ENCODE data around the gene MAML3.

MAML3 gene

GRCh38 chr4:140126261-140126660, 27.7 kb downstream of the MAML3 start:
- no peak for DNase-seq (ENCODE audit: low read depth)

GRCh38 chr4:140125374-140125773, 28.6 kb downstream of the MAML3 start:
- DNase-seq (ENCODE audit: low read depth) = no peak

- DNase-seq (ENCODE audit: low read depth) = no peak
Observed at GRCh38 chr4:140123666-140124377, 30.2 kb downstream of the MAML3 start.

DNA sequence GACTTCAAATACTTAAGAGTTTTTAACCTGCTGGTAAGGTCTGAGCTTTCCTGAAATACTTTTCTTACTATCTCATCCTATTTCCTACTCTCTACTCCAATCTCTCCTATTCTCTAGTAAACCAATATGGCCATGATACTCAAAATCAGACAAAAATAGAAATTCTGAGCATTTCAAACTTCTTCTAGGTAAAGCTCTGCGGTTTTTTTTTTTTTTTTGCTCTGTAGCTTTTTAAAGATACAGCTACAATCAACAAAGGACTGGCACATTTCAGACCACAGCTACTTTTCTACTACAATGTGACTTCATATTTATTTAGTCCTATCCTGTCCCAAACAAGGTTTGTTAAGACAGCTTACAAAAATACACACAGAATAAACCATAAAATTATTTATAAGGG, 31.1 kb downstream of the MAML3 start:
- DNase-seq (ENCODE audit: low read depth) = no peak

GRCh38 chr4:140121646-140122045, 32.3 kb downstream of the MAML3 start:
- no peak for DNase-seq (ENCODE audit: low read depth)

DNA sequence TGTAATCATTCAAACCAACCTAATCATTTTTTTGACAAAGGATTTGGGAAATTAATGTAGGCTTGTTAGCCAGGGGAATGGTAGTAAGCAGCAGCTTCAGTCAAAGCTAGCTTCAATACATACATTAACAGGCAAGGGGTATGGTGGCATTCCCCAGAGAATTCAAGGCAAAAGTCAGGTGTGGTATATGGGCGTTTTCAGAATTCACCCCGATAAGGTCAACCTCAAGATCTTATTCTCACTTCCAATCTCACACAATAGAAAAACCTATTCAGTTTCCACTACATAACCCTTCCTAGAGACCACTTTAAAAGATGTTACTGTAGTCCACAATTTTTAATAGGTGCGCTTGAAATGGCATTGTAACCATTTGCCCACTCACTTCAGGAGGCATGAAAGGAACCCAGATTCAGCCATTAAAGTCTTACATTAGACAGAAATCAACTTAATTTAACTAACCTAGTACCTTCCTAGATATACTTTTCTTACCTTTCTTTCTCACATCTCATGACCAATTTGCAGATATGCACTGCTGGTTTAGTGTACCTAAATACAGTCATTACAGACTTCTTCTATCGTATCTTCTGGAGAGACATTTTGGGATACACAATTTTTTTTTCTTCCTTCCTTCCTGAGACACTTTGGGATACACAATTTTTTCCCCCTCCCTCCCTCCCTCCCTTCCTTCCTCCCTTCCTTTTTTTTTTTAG, 34.9 kb downstream of the MAML3 start:
- DNase-seq (ENCODE audit: low read depth) = no peak

GRCh38 chr4:140117947-140118346, 36.0 kb downstream of the MAML3 start:
- no peak for DNase-seq (ENCODE audit: low read depth)

GRCh38 chr4:140116442-140117104, 37.4 kb downstream of the MAML3 start:
- DNase-seq (ENCODE audit: low read depth) = no peak

DNA sequence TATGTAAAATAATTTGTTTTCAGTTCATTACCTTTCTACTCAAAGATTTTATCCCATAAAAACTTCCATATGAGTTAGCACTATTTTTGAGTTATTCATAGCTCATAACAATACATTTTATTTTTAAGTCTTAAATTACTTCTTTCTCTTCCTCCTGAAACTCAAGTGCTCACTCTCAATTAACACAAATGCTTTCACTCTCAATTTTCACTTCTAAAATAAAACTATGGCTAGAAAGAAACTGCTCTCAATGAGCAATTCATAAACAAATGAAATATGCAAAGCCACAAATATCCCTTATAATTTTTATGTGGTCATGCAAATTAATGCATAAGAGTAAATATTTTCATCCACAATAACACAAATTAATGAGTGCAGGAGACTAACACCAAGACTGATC, 38.8 kb downstream of the MAML3 start:
- no peak for DNase-seq (ENCODE audit: low read depth)

- DNase-seq (ENCODE audit: low read depth) = no peak
Observed at GRCh38 chr4:140113653-140114052, 40.3 kb downstream of the MAML3 start.

GRCh38 chr4:140112576-140112975, 41.4 kb downstream of the MAML3 start:
- no peak for DNase-seq (ENCODE audit: low read depth)

GRCh38 chr4:140111256-140111655, 42.7 kb downstream of the MAML3 start:
- no peak for DNase-seq (ENCODE audit: low read depth)

DNA sequence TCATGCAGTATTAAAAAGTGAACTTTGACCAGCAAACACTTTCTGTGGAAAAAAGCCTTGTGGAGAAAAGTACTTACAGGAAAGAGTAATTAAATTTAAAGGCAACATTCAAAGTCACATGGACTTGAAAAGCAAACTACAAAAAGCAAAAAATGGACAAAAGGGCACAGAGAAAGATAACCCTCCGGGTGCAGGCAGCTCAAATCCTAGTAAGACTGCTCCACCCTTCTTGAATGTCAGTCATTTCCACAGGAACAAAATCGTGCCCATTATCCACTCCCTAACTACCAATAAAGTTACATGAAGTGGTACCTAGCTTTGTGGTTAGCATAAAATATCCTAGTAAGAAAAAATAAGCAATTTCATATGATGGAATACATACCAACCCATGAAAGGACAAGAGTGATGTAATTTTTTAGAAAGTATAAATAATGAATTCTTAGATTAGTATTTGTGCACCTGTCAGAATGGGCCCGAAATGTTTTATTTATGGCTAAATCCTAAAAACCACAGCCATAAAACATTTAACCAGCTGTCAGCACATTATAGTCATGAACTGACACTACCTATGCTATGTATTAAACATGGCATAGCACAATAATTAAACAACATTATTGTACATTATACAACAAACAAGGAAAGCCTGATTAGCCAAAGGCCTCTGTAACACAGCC, 43.3 kb downstream of the MAML3 start:
- no peak for DNase-seq (ENCODE audit: low read depth)

GRCh38 chr4:140109737-140110136, 44.2 kb downstream of the MAML3 start:
- DNase-seq (ENCODE audit: low read depth) = no peak

DNA sequence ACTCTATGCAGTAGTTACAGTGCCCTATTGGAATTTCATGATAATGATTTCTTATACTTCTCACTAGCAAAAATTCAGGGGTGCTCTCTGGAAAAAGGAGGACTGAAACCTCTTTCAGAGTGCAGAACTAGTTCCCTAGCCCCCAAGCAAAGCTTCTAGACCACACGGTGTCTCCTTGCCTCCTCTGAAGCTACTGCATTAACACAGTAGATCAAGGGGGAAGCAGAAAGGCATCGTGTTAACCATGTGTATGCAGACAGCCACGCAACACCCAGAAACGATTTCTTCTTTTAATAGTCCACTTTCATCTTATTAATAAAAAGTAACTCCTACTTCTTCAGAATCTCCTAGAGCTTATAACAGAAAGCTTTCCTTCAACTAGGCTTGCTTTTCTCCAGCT, 44.7 kb downstream of the MAML3 start:
- DNase-seq (ENCODE audit: low read depth) = no peak

DNA sequence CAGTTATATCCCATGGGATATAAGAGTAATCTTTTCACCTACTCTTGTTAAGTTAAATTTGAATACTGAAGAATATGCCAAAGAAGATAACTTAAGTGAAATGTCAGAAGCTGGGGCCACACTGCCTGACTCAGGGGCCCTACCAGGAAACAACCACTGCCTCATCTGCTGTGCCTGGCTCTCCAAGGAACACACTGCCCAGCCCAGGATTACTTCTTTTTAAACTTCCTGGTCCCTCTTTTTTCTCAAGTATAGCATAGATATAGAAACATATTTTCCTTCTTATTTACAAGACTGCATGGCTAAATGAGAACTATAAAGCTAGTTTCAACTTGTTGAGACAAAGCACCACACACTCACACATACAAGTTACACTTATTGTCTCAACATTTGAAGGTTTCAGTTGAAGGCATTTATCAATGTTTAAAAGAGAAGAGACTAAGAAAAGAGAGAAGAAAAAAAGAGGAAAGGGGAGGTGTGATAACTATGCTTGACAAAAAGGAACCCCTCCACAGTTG, 45.2 kb downstream of the MAML3 start:
- no peak for DNase-seq (ENCODE audit: low read depth)

GRCh38 chr4:140108243-140108642, 45.7 kb downstream of the MAML3 start:
- DNase-seq (ENCODE audit: low read depth) = no peak

GRCh38 chr4:140106289-140106844, 47.6 kb downstream of the MAML3 start:
- DNase-seq (ENCODE audit: low read depth) = no peak

- DNase-seq (ENCODE audit: low read depth) = no peak
Observed at GRCh38 chr4:140105436-140105835, 48.5 kb downstream of the MAML3 start.

DNA sequence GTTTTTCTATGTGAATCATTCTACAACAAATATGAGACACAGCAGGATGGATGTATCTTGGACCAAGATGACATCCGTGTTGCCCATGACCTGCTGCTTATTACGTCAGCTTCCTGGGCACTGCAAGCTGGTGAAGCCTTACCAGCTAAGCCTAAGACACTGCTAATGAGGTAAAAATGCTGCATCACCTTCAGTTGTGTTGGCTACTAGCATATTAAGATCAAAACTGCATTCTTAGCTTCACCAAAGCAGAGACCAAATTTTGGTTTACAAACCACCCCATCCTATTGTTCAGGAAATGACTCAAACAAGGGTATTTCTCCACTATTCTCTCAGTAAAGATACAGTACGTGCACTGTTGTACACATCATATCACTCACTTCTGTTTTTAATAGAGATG, 50.3 kb downstream of the MAML3 start:
- DNase-seq (ENCODE audit: low read depth) = no peak

GRCh38 chr4:140102421-140102820, 51.6 kb downstream of the MAML3 start:
- no peak for DNase-seq (ENCODE audit: low read depth)

- no peak for DNase-seq (ENCODE audit: low read depth)
Observed at GRCh38 chr4:140100771-140101170, 53.2 kb downstream of the MAML3 start.
